Measurements from ENCODE around the gene GCKR. TPM values are rescaled to one million over a fixed set of nuclear protein-coding genes. Genes with fewer than 3 reads are reported as not detected.

Gene GCKR
- total and polyA plus RNA-seq, 12 donors = 0.24 to 29.4 (median 7.5) TPM

DNA sequence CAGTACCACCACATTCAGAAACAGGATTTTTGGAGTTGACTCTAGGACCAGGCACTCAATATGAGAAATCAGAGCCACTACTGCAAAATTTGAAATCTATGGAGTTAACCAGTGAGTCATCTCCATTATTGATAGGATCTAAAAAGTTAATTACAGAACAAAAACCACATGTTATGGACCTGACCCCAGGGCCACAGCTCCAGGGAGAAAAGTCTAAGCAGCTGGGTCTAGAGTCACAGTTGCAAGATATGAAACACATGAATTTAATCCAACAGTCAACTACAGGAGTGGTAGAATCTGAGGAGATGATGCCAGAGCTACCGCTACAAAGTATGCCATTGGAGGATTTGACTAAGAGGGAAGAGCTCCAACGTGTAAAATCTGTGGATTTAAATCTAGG is 72.8 kb downstream of the GCKR start:
- Histone ChIP-seq H3K27me3 (no peaks in the 10 kb centered on the region), H3K4me3 (no peak overlapping the region), H3K9me3 (replicated peaks in 1 of 3) (peaks cover 0 to 6% (median 0%) of the 10 kb centered on the region in 3 donors), H3K4me1 (replicated peaks in 1 of 2) (no peaks in the 10 kb centered on the region), H3K36me3 (replicated peaks in 1 of 2) (no peaks in the 10 kb centered on the region), H3K27ac (no peak overlapping the region)
- intact Hi-C loops (cut with DNase I) = no loop called here
- 50 to 62% (median 55%) methylated on average over 2 of the region's 2 CpGs for WGBS, 4 donors
- no peak for DNase-seq
- TF ChIP-seq POLR2A (IDR thresholded peaks at IDR 0.05) = no peak
- TF ChIP-seq, protein P1, sequence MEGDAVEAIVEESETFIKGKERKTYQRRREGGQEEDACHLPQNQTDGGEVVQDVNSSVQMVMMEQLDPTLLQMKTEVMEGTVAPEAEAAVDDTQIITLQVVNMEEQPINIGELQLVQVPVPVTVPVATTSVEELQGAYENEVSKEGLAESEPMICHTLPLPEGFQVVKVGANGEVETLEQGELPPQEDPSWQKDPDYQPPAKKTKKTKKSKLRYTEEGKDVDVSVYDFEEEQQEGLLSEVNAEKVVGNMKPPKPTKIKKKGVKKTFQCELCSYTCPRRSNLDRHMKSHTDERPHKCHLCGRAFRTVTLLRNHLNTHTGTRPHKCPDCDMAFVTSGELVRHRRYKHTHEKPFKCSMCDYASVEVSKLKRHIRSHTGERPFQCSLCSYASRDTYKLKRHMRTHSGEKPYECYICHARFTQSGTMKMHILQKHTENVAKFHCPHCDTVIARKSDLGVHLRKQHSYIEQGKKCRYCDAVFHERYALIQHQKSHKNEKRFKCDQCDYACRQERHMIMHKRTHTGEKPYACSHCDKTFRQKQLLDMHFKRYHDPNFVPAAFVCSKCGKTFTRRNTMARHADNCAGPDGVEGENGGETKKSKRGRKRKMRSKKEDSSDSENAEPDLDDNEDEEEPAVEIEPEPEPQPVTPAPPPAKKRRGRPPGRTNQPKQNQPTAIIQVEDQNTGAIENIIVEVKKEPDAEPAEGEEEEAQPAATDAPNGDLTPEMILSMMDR (IDR thresholded peaks at IDR 0.05) = no peak

DNA sequence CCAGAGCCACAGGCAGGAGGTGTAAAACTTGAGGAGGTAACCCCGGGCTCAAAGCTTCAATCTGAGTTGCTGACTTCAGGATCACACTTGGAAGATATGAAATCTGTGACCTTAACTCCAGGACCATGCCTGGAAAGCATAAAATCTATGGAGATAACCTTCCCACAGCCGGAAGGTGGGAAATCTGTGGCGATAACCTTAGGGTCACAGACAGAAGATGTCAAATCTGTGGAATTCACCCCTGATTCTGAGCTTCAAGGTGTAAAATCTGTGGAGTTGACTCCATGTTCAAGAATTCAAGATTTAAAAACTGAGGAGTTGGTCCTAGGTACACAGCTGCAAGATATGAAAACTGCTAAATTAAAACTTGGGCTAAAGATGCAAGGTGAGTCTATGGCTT is 74.6 kb downstream of the GCKR start:
- Histone ChIP-seq H3K4me1 (replicated peaks in 1 of 2) (no peaks in the 10 kb centered on the region), H3K9me3 (replicated peaks in 1 of 3) (peaks cover 0 to 11% (median 0%) of the 10 kb centered on the region in 3 donors), H3K4me3 (no peak overlapping the region), H3K36me3 (replicated peaks in 1 of 2) (no peaks in the 10 kb centered on the region), H3K27ac (no peak overlapping the region), H3K27me3 (no peaks in the 10 kb centered on the region)
- intact Hi-C loops (cut with DNase I) = no loop called here
- TF ChIP-seq POLR2A (IDR thresholded peaks at IDR 0.05) = no peak
- TF ChIP-seq, protein P1 (IDR thresholded peaks at IDR 0.05) = no peak
- no peak for DNase-seq
- 73 to 90% (median 79%) methylated on average over 3 of the region's 3 CpGs for WGBS, 4 donors

DNA sequence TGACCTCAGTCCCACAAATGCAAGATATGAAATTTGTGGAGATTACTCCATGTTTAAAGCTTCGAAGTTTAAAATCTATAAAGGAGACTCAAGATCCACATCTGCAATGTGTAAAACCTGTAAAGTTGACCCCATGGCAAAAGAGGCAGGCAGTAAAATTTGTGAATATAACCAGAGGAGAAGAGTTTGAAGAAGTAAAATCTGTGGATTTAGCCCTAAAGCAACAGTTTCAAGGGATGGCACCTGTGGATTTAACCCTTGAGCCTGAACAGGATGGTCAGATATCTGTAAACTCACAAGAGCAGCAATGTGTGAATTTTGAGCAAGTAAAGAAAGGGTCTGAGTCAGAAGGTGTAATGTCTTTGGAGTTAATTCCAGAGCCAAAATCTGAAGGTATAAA is 75.0 kb downstream of the GCKR start:
- no peak overlapping the region for H3K27ac ChIP-seq
- no peaks in the 10 kb centered on the region for H3K27me3 ChIP-seq
- intact Hi-C loops (cut with DNase I) = no loop called here
- no peak for TF ChIP-seq POLR2A (IDR thresholded peaks at IDR 0.05)
- TF ChIP-seq, protein P1 (IDR thresholded peaks at IDR 0.05) = no peak
- no peak overlapping the region for H3K4me3 ChIP-seq
- 85 to 96% (median 93%) methylated on average over 1 of the region's 1 CpG for WGBS, 4 donors
- no peaks in the 10 kb centered on the region for H3K36me3 ChIP-seq (replicated peaks in 1 of 2)
- peaks cover 0 to 11% (median 0%) of the 10 kb centered on the region in 3 donors for H3K9me3 ChIP-seq (replicated peaks in 1 of 3)
- DNase-seq = no peak
- no peaks in the 10 kb centered on the region for H3K4me1 ChIP-seq (replicated peaks in 1 of 2)

- H3K9me3 ChIP-seq (replicated peaks in 1 of 3) = peaks cover 0 to 11% (median 0%) of the 10 kb centered on the region in 3 donors
- H3K36me3 ChIP-seq (replicated peaks in 1 of 2) = no peaks in the 10 kb centered on the region
- intact Hi-C loops (cut with DNase I) = no loop called here
- no peaks in the 10 kb centered on the region for H3K4me1 ChIP-seq (replicated peaks in 1 of 2)
- TF ChIP-seq POLR2A (IDR thresholded peaks at IDR 0.05) = no peak
- TF ChIP-seq, protein P1 (IDR thresholded peaks at IDR 0.05) = no peak
- no peaks in the 10 kb centered on the region for H3K27me3 ChIP-seq
- DNase-seq = no peak
- 67 to 76% (median 73%) methylated on average over 2 of the region's 2 CpGs for WGBS, 4 donors
- H3K4me3 ChIP-seq = no peak overlapping the region
- no peak overlapping the region for H3K27ac ChIP-seq
Observed at GRCh38 chr2:27572439-27572838, 75.8 kb downstream of the GCKR start.
